ENCODE measurements around the gene EBF4.
"Not testable (repeated sequence)": the region's sequence is repeated elsewhere in the genome, so short reads cannot be mapped to it uniquely, and the experiment has no call there.

Gene EBF4

DNA sequence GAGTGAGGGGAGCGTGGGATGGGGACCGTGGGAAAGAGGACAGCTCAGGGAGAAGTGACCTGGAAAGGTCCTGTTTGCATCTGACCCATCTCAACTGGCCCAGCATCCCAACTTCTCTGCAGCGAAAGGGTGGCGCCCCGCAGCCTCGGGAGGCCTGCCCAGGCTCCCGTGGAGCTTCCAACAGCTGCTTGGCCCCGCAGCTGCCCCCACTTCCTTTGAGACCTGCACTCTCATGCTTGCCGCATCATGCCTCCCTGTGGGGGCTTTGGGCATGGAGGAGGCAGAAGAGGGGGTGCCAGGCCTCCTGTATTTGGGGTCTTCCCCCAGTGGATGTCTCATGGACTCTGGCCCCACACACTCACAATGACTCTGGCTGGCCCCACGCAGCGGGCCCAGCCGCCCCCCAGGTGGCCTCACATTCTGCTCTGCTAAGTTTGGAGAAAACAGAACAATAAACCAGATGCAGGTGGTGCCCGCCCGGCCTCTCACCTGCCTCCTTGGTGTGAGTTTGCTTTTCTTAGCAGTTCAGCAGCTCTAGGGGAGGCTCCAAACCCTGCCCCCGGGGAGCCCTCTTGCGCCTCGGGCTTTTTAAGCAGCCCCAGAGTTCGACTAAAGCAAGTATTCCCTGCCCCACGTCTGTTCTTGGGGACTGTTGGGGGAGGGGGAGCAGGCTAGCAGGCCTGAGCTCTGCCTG, 67.2 kb downstream of the EBF4 start:
- no peak for DNase-seq (ENCODE audit: low read depth)

DNA sequence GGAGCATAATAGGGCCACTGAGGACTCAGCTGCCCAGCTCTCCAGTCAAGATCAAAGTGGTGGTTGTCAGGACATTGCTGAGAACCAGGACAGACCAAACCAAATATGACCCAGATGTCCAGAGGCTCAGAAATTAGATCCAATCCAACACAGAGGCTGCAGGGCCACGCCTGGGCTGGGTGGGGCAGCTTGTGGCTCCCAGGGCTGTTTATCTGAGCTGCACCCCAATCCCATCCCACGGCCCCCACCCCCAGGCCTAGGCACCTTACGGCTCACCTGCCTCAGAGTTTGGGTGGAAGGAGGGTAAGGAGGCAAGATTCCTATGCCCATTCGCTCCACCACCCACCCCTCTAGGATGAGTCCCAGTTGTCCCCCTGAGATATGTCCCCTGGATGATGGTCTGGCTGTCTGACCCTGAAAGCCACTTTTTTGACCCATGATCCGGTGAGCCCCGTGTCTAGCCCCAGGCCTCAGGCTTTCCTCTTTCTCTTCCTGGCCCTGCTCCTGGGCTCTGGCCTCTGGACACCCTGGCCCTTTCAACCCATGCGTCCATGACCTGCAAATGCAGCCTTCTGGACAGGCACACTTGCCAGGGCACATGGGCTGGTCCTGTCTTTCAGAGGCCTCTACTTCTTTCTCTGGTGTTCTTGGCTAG, 67.8 kb downstream of the EBF4 start:
- no peak for DNase-seq (ENCODE audit: low read depth)

DNA sequence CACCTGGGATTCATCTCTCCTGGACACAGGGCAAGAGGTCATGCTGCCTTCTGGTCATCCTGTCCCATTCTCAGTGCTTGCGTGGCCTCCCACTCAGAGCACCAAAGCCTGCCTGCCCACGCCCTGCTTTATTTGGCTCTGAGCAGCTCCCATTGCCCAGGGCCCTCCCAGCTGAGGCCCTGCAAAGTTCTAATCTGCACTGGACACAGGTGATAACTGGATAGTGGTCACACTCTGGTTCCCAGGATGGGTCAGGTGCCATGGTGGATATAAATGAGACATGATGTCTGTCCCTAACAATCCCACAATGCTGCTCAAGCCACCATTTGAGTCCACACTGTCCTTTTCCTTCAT, 68.3 kb downstream of the EBF4 start:
- no peak for DNase-seq (ENCODE audit: low read depth)

DNA sequence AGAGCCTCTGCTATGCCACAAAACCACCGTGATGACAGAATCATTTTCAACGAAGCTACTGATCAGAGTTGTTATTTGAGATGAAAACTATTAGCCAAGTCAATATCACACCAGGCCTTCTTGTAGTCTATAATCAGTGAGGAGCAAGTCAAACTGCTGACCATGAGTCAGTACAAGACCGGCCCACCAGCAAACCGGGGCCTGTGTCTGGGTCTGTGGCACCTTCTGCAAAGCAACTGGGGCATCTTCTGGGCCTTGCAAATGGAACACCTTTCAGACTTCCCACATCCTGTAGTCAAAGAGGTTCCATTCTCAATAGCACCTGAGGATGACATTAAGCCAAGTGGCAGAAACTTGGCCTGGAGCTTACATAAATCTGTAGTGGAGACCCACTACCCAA, 69.3 kb downstream of the EBF4 start:
- no peak for DNase-seq (ENCODE audit: low read depth)

DNA sequence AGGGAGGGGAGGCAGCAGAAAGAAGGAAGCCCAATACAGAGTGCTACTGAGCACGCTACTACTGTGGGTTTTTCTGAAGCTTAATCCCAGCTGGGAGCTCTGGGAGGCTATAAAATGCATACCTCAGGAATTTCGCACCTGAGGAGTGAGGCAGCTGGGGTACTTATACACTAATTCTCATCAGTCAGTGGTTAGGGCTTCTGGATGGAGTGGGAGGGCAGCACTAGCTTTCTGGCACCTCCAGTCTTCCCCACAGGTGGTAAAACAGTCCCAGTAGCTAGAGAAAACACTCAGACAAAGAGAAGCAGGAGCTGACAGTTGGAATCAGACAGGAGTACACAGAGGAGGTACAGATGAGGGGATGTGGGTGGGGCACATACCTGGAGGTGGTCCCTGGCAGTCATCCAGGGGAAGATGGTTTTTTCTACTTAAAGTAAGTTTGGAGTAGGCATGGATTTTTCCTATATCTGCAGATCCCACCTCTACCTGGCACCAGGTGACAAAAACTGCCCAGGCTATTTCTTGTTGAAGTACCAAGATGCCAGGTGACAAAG, 70.1 kb downstream of the EBF4 start:
- DNase-seq (ENCODE audit: low read depth): no peak

DNA sequence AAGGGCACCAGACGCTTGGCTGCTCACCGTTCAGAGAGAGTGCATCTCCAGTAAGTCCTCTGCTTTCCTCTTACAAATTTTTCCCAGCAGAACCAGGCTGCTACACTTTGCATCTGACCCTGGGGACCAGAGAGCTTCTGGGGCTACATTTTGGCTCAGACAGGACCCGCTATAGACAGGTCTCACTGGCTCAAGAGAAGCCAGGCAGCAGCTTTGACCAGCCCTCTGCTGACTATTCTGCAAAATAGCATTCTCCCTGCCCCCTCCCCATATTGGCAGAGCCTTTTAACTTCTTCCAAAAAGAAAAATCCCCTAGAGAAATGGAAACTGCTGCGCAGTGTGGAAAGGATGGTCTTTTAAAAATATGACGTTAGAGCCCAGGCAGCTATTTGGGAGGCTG, 70.6 kb downstream of the EBF4 start:
- DNase-seq (ENCODE audit: low read depth): no peak

DNA sequence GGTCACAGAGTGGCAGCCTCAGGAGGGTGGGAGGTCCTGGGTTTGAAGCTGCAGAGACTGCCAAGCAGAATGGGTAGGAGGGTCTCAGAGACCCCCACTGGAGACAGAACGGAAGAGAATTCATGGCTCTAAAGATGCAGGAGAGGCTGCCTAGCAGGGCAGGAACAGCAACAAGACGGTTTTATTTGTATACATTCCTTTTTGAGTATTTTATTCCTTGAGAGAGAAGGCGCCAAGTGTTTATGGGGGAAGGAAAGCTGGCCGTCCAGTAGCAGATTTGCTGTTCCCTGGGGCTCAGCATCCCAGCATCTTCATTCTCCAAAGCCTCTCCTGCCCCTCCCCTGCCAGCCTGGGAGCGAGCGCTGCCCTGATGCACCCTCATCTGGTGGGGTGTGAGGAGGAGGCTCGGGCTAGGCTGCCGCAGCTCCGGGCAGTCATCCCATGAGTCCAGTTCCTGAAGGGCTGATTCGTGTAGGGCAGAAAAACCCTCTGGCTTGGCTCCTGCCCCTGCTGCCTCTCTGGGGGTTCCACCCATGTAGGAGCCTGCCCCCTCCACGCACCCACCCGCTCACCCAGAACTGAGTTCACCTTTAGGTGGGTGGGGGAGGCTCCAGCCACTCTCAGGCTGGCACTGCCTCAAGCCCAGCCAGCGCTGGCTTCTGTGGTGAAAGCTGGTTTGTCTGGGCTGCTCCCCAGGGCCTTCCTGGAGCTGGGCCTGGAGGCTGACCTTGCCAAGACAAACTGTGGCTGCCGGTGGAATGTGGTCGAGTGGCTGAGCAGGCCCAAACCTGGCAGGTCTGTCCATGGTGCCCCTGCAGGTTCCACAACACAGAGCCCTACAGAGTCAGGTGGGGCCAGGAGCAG, 75.4 kb downstream of the EBF4 start:
- DNase-seq (ENCODE audit: low read depth): no peak

DNA sequence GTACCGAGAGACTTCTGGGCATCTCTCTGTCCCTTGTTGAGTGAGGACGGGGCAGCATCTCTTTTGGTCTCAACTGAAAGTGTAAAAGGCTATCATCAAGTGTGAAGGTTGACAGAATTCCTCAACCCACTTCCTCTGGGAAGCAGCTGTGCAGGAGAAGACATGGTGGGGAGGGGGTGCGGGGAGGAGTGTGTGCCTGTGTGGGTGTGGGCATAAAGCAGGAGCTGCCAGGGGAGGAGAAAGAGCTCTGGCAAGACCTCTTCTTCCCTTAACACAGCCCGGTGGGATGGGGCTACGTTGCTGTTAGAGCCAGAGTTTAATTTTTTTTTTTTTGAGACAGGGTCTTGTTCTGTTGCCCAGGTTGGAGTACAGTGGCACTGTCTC, 76.0 kb downstream of the EBF4 start:
- no peak for DNase-seq (ENCODE audit: low read depth)

DNA sequence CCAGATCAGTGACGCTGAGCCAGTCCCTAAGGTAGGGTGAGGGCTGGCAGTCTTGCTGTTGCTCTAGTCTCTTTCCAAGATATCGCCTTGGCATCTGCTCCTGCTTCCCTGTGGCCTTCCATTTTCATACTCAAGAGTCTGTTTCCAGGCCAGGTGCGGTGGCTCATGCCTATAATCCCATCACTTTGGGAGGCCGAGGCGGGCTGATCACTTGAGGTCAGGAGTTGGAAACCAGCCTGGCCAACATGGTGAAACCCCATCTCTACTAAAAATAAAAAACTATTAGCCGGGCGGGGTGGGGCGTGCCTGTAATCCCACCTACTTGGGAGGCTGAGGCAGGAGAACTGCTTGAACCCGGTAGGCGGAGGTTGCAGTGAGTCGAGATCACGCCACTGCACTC, 77.5 kb downstream of the EBF4 start:
- DNase-seq (ENCODE audit: low read depth): not testable (repeated sequence)

DNA sequence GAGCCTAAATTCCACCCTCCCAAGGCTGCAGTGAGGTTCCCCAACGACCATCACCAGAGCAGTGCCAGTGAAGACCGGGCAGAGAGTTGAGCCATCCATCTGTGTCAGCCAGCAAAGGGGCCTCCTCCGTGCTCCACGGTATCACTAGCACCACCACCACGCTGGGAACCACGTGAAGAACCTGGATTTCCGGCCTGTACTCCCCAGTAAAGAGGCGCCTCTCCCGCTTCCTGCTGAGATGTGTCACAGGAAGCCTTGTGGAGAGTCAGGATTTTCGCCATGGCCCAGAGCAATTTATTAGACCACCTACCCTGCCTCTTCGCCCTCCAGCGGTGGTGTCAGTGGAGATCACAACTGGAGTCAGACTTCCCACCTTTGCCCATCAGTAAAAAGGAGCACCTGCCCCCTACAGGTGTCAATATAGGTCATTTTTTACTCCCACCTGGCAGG, 79.1 kb downstream of the EBF4 start:
- DNase-seq (ENCODE audit: low read depth): no peak

DNA sequence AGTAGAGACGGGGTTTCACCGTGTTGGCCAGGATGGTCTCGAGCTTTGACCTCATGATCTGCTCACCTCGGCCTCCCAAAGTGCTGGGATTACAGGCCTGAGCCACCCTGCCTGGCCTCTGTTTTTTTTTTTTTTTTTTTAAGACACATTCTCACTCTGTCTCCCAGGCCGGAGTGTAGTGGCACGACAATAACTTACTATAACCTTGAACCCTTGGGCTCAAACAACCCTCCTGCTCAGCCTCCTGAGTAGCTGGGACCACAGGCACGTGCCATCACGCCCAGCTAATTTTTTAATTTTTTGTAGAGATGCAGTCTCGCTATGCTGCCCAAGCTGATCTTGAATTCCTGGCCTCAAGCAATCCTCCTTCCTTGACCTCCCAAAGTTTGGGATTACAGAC, 81.2 kb downstream of the EBF4 start:
- DNase-seq (ENCODE audit: low read depth): no peak

DNA sequence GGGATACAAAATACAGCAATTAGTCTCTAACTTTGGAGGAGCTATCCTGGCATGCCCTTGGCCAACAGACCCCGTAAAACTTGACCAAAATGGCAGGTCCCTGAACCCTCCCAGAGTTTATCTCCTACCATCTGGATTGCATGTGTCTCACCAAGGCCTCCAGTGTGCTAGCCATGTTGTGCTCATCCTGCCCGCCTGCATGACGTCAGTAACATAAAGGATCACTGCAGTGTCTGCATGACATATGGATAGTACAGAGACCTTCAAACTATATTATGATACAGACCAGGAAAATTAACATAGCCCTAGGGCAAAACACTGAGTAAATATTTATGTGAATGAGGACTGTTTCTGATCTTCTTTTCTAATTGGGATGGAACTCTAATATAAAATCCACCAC, 82.6 kb downstream of the EBF4 start:
- no peak for DNase-seq (ENCODE audit: low read depth)

DNA sequence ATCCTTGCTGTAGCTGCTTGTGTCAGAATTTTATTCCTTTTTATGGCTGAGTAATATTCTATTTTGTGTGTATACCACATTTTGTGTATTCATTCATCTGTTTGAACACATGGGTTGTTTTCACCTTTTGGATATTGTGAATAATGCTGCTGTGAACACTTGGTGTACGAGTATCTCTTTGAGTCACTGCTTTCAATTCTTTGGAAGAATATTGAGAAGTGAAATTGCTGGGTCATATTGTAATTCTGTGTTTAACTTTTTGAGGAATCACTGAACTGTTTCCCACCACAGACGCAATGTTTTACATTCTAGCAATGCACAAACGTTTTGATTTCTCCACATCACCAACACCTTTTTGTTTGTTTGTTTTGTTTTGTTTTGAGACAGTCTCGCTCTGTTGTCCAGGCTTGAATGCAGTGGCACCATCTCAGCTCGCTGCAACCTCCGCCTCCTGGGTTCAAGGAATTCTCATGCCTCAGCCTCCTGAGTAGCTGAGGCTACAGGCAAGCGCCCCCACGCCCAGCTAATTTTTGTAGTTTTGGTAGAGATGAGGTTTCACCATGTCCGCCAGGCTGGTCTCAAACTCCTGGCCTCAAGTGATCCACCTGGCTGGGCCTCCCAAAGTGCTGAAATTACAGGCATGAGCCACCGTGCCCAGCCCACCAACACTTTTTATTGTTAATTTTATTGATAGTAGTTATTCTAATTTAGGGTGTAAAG, 86.2 kb downstream of the EBF4 start:
- DNase-seq (ENCODE audit: low read depth): no peak

DNA sequence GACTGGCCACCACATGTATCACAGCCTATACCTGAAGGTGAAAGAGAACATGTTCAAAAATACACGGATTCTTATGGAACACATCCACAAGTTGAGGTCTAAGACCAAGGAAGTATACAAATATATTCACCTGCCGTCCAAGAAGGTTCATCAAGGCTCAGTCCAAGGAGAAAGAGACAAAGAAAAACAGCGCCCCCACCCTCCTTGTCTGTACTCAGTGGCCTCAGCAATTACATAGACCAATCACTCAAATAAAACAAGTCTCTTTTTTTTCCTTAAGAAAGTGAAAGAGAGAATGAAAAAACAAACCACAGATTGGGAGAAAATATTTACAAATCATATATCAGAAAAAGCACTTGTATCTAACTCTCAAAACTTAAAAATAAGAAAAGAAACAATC, 88.4 kb downstream of the EBF4 start:
- no peak for DNase-seq (ENCODE audit: low read depth)

DNA sequence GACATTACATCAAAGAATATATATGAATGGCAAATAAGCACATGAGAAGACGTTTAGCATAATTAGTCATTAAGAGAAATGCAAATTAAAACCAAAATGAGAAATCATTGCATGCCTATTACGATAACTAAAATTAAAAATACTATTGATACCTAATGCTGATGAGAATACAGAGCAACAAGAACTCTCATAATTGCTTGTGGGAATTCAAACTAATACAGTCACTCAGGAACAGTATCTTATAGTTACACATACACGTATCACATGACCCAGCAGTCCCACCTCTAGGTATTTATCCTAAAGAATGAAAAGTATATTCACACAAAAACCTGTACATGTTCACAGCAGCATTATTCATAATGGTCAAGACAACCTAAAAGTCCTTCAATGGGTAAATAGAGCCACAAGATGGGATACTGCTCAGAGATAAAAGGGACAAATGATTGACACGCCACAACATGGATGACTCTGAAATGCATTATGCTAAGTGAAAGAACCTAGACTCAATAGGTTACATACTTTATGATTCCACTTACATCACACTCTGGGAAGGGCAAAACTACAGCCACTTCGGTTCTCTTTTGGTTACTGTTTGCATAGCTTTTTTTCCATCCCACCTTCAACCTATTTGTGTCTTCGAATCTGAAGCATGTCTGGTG, 91.5 kb downstream of the EBF4 start:
- no peak for DNase-seq (ENCODE audit: low read depth)

DNA sequence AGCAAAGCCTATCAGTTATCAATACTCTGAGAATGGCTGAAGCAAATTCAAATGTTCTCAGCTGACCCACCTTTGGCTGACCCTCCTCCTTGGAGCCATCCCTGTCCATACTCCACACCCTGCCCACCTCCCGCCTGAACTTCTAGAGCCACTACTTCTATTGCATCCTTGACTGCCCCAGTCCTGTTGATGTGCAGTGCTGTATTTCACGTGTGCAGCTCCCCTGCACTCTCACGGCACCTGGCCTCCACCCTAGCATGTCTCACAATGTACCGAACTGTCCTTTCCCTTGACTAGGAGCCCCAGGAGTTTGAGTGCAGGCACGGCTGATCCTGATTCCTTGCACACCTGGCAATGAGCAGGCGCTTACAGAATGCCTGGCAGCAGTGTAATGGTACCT, 100.9 kb downstream of the EBF4 start:
- DNase-seq (ENCODE audit: low read depth): no peak

DNA sequence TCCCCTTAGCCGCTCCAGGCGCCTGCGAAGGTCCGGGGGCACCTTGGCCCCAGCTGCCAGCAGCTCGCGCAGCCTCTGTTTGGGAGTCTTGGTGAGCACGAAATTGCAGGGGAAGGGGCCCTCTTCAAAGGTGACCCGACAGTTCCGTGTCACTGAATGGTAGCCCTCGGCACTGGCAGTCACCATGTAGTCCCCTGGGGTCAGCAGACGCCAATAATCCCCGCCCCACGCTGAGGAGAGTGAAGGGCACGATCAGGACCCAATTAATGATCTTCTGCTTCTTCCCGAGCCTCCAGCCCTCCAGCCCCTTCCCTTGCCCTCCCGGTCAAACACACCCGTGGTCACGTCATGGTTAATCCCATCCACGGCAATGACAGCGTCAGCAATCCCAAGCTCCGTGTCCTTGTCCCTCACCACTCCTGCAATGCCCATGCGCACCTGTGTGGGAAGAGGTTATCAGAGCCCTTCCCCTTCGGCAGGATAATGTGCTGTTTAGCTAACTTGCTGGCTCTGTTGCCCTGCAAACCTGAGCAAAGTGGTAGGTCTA, 101.7 kb downstream of the EBF4 start:
- no peak for DNase-seq (ENCODE audit: low read depth)

DNA sequence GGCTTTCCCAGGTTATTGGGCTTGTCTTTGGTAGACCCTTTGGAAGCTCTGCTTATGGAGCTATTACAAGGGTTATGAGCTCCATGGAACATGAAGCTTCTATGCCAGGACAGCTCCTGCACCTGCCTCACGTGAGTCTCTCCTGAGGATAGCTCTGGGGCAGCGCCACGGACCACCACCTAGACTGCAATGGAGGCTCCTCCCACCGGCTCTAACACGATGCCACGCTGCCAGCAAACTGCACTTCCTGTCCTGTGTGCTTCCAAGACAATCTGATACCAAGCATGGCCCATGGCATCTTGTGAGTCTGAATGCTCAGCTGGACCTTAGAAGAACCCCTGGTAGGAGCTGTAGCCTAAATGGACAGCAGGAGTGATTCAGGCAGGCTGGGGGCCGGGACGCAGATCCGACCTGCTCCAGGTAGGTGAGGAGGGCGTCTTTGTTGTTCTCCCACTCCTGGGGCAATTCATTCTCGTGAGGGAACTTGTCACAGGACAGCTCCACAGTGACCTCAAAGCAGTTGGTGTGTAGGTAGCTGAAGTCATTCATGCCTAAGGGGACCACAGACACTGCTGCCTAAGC, 102.4 kb downstream of the EBF4 start:
- DNase-seq (ENCODE audit: low read depth): no peak

DNA sequence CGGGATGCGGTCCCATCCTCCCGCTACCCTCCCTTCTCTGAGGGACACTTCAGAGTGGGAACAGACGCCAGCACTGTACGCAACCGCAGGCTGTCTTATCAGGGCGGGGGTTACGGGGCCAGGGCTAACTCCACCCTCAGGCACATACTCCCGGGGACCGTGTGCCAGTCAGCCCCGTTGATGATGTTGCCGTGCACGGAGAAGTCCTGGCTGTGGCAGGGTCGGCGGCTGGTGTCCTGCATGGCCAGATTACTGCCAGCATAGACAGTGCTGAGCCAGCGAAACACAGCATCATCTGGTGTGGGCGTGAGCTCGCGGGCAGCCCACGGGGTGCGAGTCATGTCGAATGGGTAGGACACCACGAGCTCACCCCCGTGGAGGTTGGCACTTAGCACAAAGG, 102.9 kb downstream of the EBF4 start:
- no peak for DNase-seq (ENCODE audit: low read depth)

DNA sequence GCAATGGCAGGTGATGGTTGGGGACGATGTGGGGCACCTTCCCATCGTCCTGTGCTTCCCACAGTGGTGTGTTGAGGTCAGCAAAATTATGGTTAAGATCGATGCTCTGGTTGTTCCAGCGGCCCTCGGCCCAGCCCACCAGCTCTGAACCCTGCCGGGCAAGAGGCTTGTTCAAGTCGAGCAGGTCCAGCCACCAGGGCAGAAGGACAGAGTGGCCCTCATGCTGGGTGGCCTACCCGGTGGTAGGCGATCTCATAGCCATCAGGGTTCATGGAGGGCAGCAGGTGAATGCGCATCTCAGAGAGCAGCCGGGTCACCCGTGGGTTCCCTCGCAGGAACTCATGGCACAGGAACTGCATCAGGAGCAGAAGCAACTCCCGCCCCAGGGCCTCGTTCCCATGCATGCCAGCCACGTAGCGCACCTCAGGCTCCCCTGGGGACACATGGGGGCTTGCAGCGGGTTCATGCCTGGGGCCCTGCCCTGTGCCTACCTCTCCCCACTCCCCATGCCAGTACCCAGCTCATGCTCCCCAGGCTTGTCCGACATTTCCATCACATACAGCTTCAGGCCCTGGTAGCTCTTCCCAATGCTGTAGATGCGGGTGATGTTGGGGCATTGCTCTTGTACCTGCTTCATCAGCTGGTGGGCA, 103.6 kb downstream of the EBF4 start:
- no peak for DNase-seq (ENCODE audit: low read depth)
